Measurements from ENCODE around the gene PALM2AKAP2.

The PALM2AKAP2 gene

DNA sequence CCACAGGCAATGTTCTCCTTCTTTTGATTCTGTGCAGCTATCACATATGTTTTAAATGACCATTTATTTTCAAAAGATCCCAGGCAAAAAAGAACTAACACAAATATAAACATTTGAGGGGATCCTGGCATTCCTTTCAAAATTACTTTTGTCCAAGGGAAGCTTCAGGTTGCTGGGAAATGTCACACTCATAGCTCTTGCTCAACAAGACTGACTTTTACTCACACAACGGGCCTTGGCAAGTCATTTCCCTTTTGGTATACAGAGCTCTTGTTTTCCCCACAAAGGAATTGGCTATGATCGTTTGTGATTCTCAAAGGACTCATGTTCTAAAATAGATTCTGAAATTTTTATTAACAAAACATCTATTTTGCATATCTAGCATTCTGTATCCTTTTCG lies 4.5 kb upstream of the PALM2AKAP2 start:
- DNase-seq: no peak

DNA sequence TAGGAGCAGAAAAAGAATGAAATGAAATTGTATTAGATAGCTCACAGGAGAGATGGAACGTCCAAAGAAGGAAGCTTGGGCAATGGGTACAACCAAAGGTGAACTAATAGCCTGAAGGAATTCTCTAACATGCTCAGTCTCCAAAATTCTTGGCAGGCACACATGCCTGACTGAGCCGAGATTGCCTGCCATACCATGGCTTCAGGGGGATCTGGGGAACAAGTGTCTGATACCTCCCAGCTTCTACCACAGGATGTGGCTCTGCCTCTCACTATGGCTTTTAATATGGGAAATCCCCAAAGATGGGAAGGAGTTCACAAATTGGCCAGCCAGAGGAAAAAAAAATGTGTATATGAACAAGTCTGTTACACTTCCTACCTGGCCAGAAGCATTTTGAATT lies 3.6 kb upstream of the PALM2AKAP2 start:
- DNase-seq: no peak

GRCh38 chr9:109780453-109781033 lies 545 bp downstream of the PALM2AKAP2 start:
- no peak for DNase-seq

GRCh38 chr9:109781086-109781485 lies 1.1 kb downstream of the PALM2AKAP2 start:
- DNase-seq: no peak

DNA sequence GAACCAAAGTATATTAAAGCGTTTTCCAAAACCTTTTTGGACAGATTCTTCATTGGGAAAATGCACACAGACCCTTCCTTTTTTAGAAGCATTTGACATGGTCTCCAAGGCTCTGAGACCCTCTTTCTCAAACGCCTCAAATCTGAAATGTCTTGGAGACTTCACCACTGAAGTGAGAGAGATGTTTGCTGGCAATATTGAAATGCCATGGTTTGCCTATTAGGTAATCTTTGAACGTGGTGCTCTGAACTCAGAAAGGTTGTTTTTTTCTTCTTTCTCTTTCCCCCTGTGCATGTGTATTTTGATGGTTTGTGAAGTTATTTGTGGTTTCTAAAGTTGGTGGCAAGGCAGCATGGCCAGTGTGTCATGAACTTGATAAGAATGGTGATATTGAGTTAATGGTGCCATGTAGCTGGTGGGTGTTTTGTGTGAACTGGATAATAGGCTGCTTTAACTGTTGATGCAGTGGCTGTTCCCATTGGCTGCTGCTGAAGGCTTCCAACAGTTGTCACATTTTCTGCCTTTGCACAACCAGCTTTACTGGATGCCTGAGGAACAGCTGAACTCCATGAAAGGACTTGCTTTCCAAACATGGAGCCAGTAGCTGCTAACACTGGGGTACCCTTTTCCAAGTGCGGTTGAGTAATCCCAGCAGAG lies 1.7 kb downstream of the PALM2AKAP2 start:
- DNase-seq: no peak

DNA sequence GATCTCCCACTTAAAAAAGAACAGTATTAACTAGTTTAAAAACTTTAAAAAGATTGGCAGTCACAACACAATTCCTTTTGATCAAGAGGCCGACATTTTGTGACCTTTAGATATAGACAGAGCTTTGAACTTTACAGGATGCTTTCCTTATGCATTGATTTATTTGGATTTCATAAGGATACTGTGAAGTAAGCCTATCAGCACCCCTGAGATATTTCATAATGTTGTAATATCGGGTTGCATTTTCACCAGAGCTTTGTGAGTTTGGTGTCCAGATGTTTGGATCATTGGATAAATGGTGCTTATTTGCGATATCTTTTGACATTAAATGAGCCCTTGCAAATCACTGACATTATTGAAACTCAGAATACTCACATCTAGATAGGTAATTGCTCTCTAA lies 7.7 kb downstream of the PALM2AKAP2 start:
- DNase-seq: no peak

GRCh38 chr9:109789556-109789955 lies 9.6 kb downstream of the PALM2AKAP2 start:
- DNase-seq: no peak

- no peak for DNase-seq
These were observed 10.0 kb downstream of the PALM2AKAP2 start for GRCh38 chr9:109789971-109790370.

DNA sequence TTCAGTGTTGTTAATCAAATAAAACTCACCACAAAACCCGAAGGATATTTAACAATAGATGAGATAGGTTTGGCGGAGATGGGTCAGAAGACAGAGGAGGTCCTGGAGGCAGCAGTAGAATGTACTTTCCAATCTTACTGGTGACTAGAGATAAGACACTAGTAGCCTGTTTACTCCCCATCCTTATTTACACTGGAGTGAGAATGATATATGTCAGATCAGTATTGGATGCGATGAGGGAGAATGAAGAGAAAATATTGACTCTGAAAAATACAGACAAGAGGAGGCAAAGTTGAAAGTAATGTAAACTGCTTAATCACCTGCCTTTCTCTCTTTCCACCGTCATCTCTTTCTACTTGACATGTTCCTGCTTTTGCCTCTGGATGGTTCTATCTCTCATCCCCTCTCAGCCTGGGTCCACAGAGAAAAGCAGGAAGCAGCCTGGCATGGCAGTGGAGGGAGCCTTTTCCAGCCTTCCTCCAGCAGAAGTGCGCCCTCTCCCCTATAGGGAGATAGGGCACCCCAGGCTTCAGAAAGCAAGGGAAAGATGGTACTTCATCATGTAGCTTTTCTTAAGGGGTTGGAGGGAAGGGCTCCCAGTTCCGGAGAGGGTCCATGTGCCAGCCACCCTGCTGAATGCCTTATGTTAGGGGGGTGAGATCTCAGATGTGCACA lies 11.1 kb downstream of the PALM2AKAP2 start:
- DNase-seq: no peak

DNA sequence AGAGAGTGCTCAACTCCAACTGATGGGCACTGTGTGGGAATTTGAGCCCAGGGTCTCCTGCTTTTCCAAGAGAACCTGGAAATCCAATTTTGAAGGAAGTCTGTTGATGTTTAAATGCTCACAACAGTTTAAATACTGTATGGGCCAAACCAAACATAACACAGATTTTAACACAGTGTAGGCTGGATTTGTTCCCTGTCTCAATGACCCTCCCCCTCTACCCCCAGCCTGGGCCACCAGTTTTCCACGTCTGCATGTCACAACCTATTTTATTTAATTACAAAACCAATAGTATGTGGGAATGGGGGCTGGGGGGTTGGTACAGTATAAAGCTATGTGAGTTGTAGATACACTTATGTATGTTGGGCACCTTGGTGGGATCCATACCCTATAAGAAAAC lies 11.7 kb downstream of the PALM2AKAP2 start:
- DNase-seq: no peak

DNA sequence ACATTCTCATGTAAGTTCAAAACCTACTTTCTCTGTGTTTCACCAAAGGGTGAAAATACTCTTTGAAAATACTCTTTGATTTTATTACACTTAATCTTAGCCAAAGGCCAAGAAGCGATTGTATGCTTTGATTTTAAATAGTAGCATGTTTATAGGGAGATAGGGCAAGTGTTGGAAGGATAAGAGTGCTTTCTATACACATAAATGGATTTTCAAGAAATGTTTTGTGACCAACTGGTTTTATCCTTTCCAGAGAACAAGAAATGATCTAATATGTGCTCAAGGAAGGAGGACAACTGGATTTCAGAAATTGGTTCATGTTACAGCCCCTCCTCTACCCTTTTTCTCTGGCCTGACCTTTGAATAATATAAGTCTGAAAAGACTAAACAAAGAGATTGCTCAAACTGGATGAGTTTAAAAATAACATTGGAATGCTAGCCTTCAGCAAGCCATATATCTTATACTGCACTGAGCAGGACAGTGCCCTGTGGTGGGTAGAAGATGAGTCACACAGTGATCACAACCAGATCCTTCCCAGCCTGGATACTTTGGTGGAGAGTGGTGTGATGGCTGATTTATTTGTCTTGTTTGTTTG lies 13.1 kb downstream of the PALM2AKAP2 start:
- DNase-seq: no peak

DNA sequence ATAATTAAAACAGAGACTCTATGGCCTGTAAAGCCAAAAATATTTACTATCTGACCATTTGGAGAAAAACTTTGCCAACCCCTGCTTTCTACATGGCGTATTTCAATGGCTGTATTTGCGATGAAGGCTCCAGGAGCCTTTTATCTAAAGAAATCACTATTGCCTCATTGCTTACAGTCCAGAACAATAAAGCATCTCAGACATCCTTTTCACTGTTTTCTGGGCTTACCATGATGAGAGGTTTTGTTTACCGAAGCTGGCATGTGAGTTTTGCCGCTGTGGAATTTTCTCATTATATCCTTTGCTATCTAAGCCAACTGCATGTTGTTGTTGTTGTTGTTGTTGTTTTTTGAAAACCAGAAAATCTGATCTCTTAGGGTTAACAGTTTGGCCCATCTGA lies 13.9 kb downstream of the PALM2AKAP2 start:
- DNase-seq: no peak

DNA sequence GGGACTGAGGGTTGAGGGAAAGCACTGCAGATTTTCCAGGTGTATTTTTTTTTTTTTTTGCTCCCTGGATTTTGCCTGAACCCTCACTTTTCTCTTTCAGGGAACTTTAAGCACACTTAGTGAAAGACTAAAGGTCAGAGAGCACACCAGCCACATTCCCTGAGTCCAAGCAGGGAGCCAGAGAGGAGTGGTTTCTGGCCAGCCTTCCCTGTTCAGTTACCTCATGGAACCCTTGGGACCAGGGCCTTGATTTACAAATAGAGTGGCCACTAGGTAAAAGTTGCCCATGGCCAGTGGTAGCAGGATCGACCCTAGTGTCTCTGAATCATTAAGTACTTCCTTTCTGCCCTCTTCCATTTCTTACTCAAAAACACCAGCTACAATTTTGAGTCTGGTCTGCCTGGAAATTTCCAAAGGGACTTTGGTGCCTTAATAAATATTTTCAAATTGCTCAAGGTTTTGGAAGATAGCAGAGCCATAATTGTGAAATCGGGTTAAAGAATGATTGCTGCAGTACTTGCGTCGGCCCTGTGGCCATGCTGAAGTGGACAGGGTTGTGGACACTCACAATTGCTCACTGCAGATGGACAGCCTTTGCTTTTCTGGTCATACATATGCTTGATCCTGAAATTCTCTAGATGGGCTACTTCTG lies 14.5 kb downstream of the PALM2AKAP2 start:
- DNase-seq: no peak

GRCh38 chr9:109795613-109796012 lies 15.6 kb downstream of the PALM2AKAP2 start:
- no peak for DNase-seq

GRCh38 chr9:109796078-109796477 lies 16.1 kb downstream of the PALM2AKAP2 start:
- no peak for DNase-seq

- DNase-seq: no peak
These were observed 17.0 kb downstream of the PALM2AKAP2 start for GRCh38 chr9:109797006-109797405.

GRCh38 chr9:109797509-109797908 lies 17.5 kb downstream of the PALM2AKAP2 start:
- no peak for DNase-seq

- DNase-seq: no peak
These were observed 19.1 kb downstream of the PALM2AKAP2 start for GRCh38 chr9:109799141-109799540.

GRCh38 chr9:109799792-109800191 lies 19.8 kb downstream of the PALM2AKAP2 start:
- DNase-seq: no peak

DNA sequence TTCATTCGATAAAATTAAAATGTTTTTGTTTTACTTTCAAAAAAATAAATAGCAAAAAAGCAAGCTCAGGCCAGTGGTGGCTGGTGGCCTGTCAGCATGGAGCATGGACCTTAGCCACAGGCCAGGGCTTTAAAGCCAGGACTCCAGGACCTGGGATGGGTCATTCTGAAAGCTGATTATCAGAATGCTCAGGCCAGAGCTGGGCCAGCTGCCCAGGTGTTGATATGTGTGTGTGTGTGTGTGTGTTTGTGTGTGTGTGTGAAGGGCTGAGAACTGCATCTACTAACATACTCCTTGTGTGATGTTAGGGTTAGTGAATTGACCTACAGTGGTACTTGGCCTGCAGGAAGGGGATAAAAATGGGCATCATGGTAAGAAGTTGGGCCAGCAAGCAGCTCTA lies 21.5 kb downstream of the PALM2AKAP2 start:
- DNase-seq: no peak

- no peak for DNase-seq
These were observed 22.5 kb downstream of the PALM2AKAP2 start for GRCh38 chr9:109802491-109802890.

DNA sequence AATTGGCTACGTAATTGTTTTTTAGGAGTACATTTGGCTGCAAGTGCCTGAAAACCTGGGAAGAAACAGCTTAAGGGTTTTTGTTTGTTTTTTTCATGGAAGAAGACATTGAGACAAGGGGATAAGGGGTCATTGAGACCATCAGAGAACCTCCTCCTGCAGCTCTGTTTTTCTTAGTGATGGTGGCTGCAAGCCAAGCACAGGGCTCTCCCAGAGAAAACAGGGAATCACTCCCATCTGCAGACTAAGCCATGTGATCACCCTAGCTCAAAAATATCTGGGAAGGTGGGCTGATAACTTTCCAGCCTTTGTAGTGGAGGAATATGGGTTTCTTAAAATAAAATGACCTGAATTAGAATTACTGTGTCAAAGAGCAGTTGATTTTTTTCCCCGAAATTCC lies 25.1 kb downstream of the PALM2AKAP2 start:
- DNase-seq: no peak

GRCh38 chr9:109806506-109807115 lies 26.6 kb downstream of the PALM2AKAP2 start:
- DNase-seq: no peak

Data from COR-L47 (cell line).